NOMO-1 treated with dmso at 0.1 percent for 144 hours (cell line): ENCODE results near the gene CDC5L.
"Not testable (repeated sequence)": the region's sequence is repeated elsewhere in the genome, so short reads cannot be mapped to it uniquely, and the experiment has no call there.

ENCODE experiments used
- DNase-seq: peaks from one replicate; lab custom pipeline; 2025; ENCODE audit not compliant: unreplicated experiment; lab: John Stamatoyannopoulos, UW

The CDC5L gene

DNA sequence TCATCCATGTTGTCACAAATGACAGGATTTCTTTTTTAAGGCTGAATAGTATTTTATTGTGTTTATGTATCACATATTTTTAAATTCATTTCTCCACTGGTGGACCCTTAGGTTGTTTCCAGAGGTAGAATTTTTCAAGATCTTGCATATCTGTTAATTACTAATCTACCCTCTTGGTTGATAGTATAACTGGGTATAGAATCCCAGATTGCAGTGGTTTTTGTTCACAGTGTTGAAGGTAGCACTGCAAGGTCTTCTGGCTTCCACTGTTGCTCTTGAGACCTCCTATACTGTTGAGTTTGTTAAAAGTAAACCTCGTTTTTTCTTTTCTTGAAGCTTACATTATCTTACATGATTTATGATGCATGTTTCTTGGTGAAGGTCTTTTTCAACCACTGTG lies 22.9 kb downstream of the CDC5L start:
- no peak for DNase-seq

DNA sequence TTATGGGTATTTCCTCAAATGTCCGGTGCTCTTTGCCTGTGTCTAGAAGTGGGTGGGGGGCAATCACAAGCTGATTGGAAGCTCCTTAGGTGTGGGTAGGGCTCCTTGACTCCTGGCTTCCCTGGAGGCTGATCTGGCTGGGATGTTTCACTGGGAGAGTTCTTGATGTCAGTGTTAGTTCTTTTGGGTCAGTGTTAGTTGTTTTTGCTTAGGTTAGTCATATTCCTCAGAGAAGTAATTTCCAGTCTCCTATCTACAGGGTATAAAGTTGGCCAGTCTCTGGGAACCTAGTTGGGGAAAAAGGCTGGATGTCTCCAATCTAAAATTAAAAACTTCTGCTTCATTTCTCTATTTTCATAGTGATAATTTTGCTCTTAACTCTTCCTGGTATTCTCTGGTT lies 23.6 kb downstream of the CDC5L start:
- no peak for DNase-seq

DNA sequence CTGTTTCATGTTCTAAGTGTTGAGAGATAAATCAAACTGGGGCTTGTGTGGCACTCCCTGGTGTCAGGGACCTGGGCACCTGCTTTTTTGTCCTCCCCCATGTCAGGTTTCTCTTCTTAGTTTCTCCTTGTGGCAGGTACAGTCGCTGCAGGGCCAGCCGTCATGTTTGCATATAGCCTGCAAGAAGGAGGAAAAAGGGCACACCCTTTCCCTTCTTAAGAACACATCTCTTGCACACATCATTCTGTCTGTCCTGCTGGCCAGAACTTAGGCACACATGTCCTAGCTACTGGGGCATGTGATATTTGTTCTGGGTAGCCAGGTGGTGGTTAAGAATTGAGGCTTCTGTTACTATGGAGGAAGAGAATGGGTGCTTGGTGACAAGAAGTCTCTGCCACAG lies 27.9 kb downstream of the CDC5L start:
- DNase-seq, result no peak

DNA sequence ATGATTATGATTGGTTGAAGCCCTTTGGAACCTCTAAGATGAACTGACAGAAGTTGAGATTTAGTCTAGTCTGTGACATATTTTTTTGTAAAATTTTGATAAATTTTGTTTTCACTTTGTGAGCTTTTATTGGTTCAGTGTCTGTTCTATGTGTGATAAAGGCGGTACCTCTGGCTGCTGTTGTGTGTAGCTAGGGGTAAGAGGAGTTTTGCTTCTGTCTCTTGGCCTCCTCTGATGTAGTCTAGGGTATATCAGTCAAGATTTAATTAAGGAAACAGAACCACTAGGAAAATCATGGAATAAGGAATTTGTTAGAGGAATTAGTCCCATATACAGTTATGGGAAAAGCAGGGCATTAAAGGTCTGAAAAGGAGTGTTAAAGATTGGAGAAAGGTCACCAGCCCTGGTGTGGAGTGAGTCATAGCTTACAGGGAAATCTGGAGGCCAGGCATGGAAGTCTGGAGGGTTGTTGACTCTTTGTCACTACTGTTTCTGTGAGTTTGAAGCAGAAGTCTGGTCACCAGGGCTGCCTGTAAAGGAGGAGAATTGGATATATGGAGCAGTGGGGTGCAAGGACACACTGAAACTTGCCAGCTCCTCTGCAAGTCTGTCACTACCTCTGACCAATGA lies 28.5 kb downstream of the CDC5L start:
- DNase-seq, result no peak

GRCh38 chr6:44422531-44422930 lies 35.0 kb downstream of the CDC5L start:
- no peak for DNase-seq

- DNase-seq, result no peak
Observed at GRCh38 chr6:44423306-44423705, 35.8 kb downstream of the CDC5L start.

- DNase-seq, result no peak
Observed at GRCh38 chr6:44425951-44426350, 38.4 kb downstream of the CDC5L start.

DNA sequence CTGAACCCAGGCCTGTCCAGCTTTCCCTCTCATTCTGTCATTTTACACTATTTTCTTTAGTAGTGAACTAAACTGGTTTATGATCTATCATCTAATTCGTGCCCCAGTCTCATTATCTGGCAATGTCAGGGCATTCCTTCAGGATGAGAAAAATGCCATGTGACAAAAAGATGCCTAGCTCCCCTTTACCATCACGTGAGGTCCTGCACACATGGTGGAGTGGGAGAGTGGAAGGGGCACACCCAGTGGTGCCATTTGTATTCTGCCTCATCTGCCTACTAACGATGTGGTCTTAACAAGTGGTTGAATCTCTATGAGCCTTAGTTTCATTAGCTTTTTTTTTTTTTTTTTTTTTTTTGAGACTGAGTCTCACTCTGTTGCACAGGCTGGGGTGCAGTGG lies 41.2 kb downstream of the CDC5L start:
- DNase-seq, result no peak

DNA sequence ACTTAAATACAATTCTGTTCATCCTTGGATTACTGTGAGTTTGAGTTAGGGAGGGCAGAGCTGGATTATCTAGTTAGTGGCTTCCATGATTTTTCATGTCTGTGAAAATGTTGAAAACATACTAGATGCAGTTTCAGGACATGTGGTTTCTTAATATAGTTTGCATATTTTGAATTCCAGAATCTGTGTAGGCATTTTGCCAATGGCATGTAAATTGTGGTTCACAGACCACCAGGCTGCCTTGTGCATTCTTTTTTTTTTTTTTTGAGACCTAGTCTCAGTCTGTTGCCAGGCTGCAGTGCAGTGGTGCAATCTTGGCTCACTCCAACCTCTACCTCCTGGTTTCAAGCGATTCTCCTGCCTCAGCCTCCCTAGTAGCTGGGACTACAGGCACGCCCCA lies 42.8 kb downstream of the CDC5L start:
- no peak for DNase-seq

GRCh38 chr6:44431118-44431725 lies 43.7 kb downstream of the CDC5L start:
- DNase-seq, result peak; percentile 6

DNA sequence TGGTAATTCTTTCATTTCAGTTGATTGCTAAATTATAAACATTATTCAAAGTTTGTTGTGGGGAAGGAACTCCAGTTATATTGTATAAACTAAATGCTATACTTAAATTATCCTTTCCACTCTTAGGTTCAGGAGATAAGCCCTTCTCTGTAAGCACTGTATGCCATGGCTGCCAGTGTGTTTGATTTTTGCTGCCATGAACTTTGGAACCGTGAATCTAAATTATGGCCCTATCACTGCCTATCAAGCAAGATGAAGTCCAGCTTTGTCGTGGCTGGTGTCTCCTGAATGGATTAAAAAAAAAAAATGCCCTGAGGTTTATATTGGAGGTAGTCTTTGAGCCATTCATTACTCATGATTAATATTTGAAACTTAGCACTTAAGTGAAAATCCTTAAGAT lies 44.7 kb downstream of the CDC5L start:
- DNase-seq, result no peak

GRCh38 chr6:44432726-44433125 lies 45.2 kb downstream of the CDC5L start:
- DNase-seq, result no peak

- DNase-seq, result no peak
Observed at GRCh38 chr6:44435500-44435899, 48.0 kb downstream of the CDC5L start.

DNA sequence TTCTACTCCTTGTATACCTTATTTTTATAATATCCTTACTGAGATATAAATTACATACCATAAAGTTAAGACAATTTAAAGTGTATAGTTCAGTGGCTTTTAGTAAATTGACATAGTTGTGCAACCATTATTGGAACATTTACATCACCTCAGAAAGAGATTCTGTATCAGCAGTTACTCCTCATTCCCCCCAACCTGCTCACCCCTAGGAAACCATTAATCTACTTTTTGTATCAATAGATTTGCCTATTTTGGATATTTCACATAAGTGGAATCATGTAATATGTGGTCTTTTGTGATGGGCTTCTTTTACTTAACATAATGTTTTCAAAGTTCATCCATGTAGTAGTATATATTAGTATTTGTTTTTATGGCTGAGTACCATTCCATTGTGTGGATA lies 51.3 kb downstream of the CDC5L start:
- no peak for DNase-seq

DNA sequence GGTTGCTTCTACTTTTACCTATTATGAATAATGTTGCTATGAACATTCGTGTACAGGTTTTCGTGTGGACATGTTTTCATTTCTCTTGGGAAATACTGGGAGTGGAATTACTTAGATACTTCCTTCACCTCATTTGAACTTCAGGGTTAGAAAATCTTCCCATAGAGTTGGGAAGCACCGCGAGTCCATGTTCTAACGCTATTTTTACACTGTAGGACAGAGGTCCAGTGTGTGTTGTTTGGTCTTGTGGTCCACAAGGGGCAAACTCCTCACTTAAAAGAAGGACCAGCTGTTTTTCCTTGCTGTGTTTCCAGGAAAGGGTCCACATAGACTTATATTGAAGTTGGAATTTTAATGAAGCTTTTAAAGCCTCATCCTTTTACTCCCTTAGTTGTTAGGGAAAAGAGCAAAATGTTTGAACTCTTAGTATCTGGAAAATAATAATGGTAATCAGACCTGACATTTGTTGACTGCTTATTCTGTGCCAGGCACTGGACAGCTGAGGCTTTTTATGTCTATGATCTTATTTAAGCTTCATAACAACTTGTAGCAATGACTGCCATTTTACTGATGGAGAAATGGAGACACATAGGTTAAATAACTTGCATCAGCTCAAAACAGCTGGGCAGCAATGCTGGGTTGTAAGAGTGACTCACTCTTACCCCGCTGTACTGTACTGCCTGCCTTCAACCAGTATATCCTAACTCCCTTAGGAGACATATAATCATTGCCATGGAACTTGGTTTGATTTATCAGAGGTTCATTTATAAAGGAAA lies 52.0 kb downstream of the CDC5L start:
- no peak for DNase-seq

- no peak for DNase-seq
Observed at GRCh38 chr6:44441091-44441855, 53.8 kb downstream of the CDC5L start.

DNA sequence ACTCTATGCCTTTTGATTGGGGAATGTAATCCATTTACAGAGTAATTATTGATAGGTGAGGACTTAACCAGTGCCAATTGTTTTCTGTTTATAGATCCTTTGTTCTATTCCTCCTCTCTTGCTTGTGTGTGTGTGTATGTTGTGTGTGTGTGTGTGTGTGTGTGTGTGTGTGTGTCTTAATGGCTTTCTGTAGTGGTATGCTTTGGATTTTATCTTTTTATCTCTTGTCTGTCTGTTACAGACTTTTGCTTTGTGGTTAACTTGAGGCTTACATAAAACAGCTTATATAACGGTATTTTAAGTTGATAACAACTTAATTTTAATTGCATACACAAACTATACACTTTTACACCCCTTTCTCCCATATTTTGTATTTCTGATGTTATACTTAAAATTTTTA lies 54.7 kb downstream of the CDC5L start:
- DNase-seq, result no peak

GRCh38 chr6:44442833-44443444 lies 55.4 kb downstream of the CDC5L start:
- no peak for DNase-seq

DNA sequence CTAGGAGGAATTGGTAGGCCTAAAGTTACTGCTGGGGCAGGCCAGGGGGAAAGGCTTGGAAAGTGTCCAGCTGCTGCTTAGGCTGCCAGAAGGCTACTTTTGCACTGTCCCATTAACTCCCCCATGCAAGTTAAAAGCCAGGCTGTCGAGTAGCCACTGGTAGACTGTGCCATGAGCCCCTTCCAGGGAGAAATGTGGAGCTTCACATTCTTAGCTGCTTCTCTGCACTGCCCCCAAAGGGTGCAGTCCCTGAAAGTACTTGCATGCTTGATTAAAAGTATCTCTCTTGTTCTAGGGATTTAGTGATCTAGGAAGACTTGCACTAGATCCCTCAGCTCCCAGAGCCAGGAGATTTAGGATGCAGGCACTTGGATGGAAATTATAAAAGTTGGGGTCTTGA lies 57.3 kb downstream of the CDC5L start:
- no peak for DNase-seq

- no peak for DNase-seq
Observed at GRCh38 chr6:44446626-44447300, 59.3 kb downstream of the CDC5L start.

DNA sequence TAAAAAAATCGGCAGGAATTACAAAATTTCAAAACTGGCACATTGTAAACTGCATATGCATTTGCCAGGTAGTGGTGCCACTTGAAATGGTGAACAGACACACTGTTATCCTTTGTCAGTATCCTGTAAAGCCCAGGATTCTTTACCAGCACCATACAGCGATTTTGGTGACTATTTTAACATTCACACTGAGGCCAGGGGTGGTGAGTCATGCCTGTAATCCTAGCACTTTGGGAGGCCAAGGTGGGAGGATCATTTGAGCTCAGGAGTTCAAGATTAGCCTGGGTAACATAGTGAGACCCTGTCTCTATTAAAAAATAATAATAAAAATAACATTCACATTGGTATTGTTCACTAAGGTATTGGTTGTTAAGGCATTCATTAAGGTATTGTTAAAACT lies 61.7 kb downstream of the CDC5L start:
- DNase-seq, result not testable (repeated sequence)
